ENCODE data around the gene MBD6.

The MBD6 gene

DNA sequence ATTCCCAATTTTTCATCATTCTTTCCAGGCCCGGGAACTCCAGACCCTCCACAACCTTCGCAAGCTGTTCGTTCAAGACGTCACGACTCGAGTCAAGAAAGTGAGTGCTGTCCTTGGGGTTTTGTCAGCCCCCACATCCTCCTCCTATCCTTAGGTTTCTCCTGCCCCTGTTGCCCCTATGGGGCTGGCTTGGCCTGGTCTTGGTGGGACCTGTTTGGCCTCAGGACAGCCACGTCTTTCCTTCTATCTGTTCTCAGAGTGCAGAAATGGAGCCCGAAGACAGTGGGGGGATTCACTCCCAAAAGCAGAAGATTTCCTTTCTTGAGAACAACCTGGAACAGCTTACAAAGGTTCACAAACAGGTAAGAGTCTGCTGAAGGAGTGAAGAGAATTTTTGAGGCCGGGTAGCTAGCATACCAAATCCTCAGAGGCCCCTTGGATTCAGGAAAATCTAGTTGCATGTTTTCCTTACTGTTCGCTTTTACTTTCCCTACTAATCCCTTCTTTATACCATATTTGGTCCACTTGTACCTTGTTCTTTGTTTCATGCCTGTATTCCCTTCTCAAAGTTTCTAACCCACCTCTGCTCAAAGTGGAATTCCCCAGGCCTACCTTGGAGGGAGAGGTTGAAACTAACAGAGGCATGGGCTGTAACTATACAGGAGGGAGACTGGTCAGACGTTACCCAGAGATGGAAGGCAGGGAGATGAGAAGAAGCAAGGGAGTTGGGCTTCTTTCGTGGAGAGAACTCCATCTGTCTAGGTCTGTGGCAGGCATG is 55.5 kb downstream of the MBD6 start:
- DNase-seq (ENCODE audit: low spot score), result no peak

GRCh38 chr12:57579011-57579410 is 56.4 kb downstream of the MBD6 start:
- no peak for DNase-seq (ENCODE audit: low spot score)

Measured in HuH-7 (cell line).